ENCODE results near the gene EHD4.

DNA sequence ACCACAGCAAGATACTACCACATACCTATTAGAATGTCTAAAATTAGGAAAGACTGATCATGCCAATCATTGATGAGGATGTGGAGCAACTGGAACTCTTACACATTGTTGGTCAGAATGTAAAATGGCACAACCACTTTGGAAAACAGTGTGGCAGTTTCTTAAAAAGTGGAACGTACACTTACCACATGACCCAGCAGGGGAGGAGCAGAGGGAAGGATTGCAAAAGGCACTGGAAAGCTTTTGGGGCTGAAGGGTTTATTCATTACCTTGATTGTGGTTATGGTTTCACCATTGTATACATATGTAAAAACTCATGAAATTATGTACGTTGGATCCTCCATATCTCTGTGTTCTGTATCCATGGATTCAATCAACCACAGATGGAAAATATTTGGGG lies 3.3 kb upstream of the EHD4 start:
- TF ChIP-seq, protein P1, sequence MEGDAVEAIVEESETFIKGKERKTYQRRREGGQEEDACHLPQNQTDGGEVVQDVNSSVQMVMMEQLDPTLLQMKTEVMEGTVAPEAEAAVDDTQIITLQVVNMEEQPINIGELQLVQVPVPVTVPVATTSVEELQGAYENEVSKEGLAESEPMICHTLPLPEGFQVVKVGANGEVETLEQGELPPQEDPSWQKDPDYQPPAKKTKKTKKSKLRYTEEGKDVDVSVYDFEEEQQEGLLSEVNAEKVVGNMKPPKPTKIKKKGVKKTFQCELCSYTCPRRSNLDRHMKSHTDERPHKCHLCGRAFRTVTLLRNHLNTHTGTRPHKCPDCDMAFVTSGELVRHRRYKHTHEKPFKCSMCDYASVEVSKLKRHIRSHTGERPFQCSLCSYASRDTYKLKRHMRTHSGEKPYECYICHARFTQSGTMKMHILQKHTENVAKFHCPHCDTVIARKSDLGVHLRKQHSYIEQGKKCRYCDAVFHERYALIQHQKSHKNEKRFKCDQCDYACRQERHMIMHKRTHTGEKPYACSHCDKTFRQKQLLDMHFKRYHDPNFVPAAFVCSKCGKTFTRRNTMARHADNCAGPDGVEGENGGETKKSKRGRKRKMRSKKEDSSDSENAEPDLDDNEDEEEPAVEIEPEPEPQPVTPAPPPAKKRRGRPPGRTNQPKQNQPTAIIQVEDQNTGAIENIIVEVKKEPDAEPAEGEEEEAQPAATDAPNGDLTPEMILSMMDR (IDR thresholded peaks at IDR 0.05) = no peak
- no peak for TF ChIP-seq POLR2A (IDR thresholded peaks at IDR 0.05)
- TF ChIP-seq EP300 (IDR thresholded peaks at IDR 0.05) = no peak
- no peak for TF ChIP-seq POLR2AphosphoS5 (IDR thresholded peaks at IDR 0.05)

All from gastroesophageal sphincter (tissue), 3 donors.